ENCODE measurements around the gene INSIG2. TPM values are rescaled to one million over a fixed set of nuclear protein-coding genes. Genes with fewer than 3 reads are reported as not detected.

The INSIG2 gene
- total RNA-seq, 2 donors from 2014 or later = 12.8 to 47.0 TPM

- H3K9ac ChIP-seq (ENCODE audit: low read depth in 2 of 2, low read length in 2 of 2) = no peak overlapping the region
Observed at GRCh38 chr2:118050386-118050785, 37.9 kb upstream of the INSIG2 start.

GRCh38 chr2:118050974-118051373 lies 37.3 kb upstream of the INSIG2 start:
- no peaks in the 10 kb centered on the region for H3K36me3 ChIP-seq
- no peaks in the 10 kb centered on the region for H3K9me3 ChIP-seq
- H3K27ac ChIP-seq = no peak overlapping the region
- no peak for DNase-seq
- H3K27me3 ChIP-seq = no peaks in the 10 kb centered on the region
- intact Hi-C loops (cut with DNase I) = no loop called here
- no peak for TF ChIP-seq CTCF (IDR thresholded peaks at IDR 0.05)
- H3K4me3 ChIP-seq = no peak overlapping the region
- H3K4me1 ChIP-seq = no peaks in the 10 kb centered on the region
- no peak overlapping the region for H3K9ac ChIP-seq (ENCODE audit: low read depth in 2 of 2, low read length in 2 of 2)

More at GRCh38 chr2:118050386-118050785, 37.9 kb upstream of the INSIG2 start:
- Histone ChIP-seq H3K9me3 (no peaks in the 10 kb centered on the region), H3K27ac (no peak overlapping the region), H3K4me3 (no peak overlapping the region), H3K27me3 (no peaks in the 10 kb centered on the region), H3K36me3 (no peaks in the 10 kb centered on the region), H3K4me1 (no peaks in the 10 kb centered on the region)
- TF ChIP-seq CTCF (IDR thresholded peaks at IDR 0.05) = no peak
- intact Hi-C loops (cut with DNase I) = no loop called here
- DNase-seq = no peak

- no peaks in the 10 kb centered on the region for H3K27me3 ChIP-seq
- H3K9ac ChIP-seq (ENCODE audit: low read depth in 2 of 2, low read length in 2 of 2) = no peak overlapping the region
- no peak for DNase-seq
- H3K36me3 ChIP-seq = no peaks in the 10 kb centered on the region
- intact Hi-C loops (cut with DNase I) = no loop called here
- no peak for TF ChIP-seq CTCF (IDR thresholded peaks at IDR 0.05)
- no peaks in the 10 kb centered on the region for H3K9me3 ChIP-seq
- H3K4me1 ChIP-seq = no peaks in the 10 kb centered on the region
- no peak overlapping the region for H3K4me3 ChIP-seq
- H3K27ac ChIP-seq = no peak overlapping the region
Observed at GRCh38 chr2:118051826-118052358, 36.4 kb upstream of the INSIG2 start.

GRCh38 chr2:118052474-118052873 lies 35.8 kb upstream of the INSIG2 start:
- H3K9me3 ChIP-seq = no peaks in the 10 kb centered on the region
- H3K4me3 ChIP-seq = no peak overlapping the region
- DNase-seq = no peak
- H3K27me3 ChIP-seq = no peaks in the 10 kb centered on the region
- TF ChIP-seq CTCF (IDR thresholded peaks at IDR 0.05) = no peak
- intact Hi-C loops (cut with DNase I) = no loop called here
- H3K36me3 ChIP-seq = no peaks in the 10 kb centered on the region
- no peak overlapping the region for H3K9ac ChIP-seq (ENCODE audit: low read depth in 2 of 2, low read length in 2 of 2)
- H3K27ac ChIP-seq = no peak overlapping the region
- H3K4me1 ChIP-seq = no peaks in the 10 kb centered on the region

GRCh38 chr2:118053681-118054080 lies 34.6 kb upstream of the INSIG2 start:
- no peaks in the 10 kb centered on the region for H3K36me3 ChIP-seq
- no peaks in the 10 kb centered on the region for H3K27me3 ChIP-seq
- no peak overlapping the region for H3K4me3 ChIP-seq
- no peaks in the 10 kb centered on the region for H3K4me1 ChIP-seq
- no peak for TF ChIP-seq CTCF (IDR thresholded peaks at IDR 0.05)
- intact Hi-C loops (cut with DNase I) = no loop called here
- H3K27ac ChIP-seq = no peak overlapping the region
- no peaks in the 10 kb centered on the region for H3K9me3 ChIP-seq
- H3K9ac ChIP-seq (ENCODE audit: low read depth in 2 of 2, low read length in 2 of 2) = no peak overlapping the region
- no peak for DNase-seq

All from colonic mucosa (tissue), 4 donors.